GM23248 (cell line): Measurements from ENCODE around the gene ALDH8A1. TPM values are rescaled to one million over a fixed set of nuclear protein-coding genes. Genes with fewer than 3 reads are reported as not detected.
"Not testable (repeated sequence)": the region's sequence is repeated elsewhere in the genome, so short reads cannot be mapped to it uniquely, and the experiment has no call there.

Source experiments
- DNase-seq: peaks from one replicate; pipeline ENCODE4 v3.0.0-alpha.2; 2015
- H2AFZ ChIP-seq: fragments of 200-600 bp; sonication (generic); 2 replicates; pipeline ENCODE4 v1.6.1; 2016; ENCODE audit warnings: antibody characterized with exemption
- H3F3A ChIP-seq: fragments of 200-600 bp; sonication (generic); 2 replicates; pipeline ENCODE4 v1.6.1; 2016; ENCODE audit warnings: mild to moderate bottlenecking, antibody characterized with exemption, mixed run types; ENCODE audit not compliant: insufficient read depth
- H3K27ac ChIP-seq: fragments of 200-600 bp; sonication (generic); 2 replicates; pipeline ENCODE4 v1.5.1; 2016; ENCODE audit warnings: mild to moderate bottlenecking
- H3K27me3 ChIP-seq: fragments of 200-600 bp; sonication (generic); replicated peaks from 2 replicates; pipeline ENCODE4 v1.6.1; 2016; ENCODE audit warnings: mild to moderate bottlenecking; ENCODE audit not compliant: insufficient read depth
- H3K36me3 ChIP-seq: fragments of 200-600 bp; sonication (generic); 2 replicates; pipeline ENCODE4 v1.6.1; 2016; ENCODE audit warnings: low read depth, mild to moderate bottlenecking
- H3K4me1 ChIP-seq: fragments of 200-600 bp; sonication (generic); 2 replicates; pipeline ENCODE4 v1.6.1; 2016; ENCODE audit warnings: mild to moderate bottlenecking; ENCODE audit not compliant: insufficient read depth
- H3K4me2 ChIP-seq: fragments of 200-600 bp; sonication (generic); one replicate; pipeline ENCODE4 v1.6.1; 2016; ENCODE audit warnings: mild to moderate bottlenecking; ENCODE audit not compliant: unreplicated experiment
- H3K4me3 ChIP-seq: fragments of 200-600 bp; sonication (generic); 2 replicates; pipeline ENCODE4 v1.5.1; 2016; ENCODE audit warnings: mild to moderate bottlenecking
- H3K79me2 ChIP-seq: fragments of 200-600 bp; sonication (generic); 2 replicates; pipeline ENCODE4 v1.6.1; 2016; ENCODE audit warnings: mild to moderate bottlenecking; ENCODE audit not compliant: insufficient read depth
- H3K9ac ChIP-seq: fragments of 200-600 bp; sonication (generic); 2 replicates; pipeline ENCODE4 v1.6.1; 2016; ENCODE audit warnings: mild to moderate bottlenecking
- H3K9me2 ChIP-seq: fragments of 200-600 bp; sonication (generic); 2 replicates; pipeline ENCODE4 v1.6.1; 2016; ENCODE audit warnings: mixed run types, mild to moderate bottlenecking, moderate library complexity; ENCODE audit not compliant: insufficient read depth
- H3K9me3 ChIP-seq: fragments of 200-600 bp; sonication (generic); one replicate; pipeline ENCODE4 v1.6.1; 2017; ENCODE audit warnings: low read depth
- H4K20me1 ChIP-seq: fragments of 200-600 bp; sonication (generic); 2 replicates; pipeline ENCODE4 v1.6.0; 2016; ENCODE audit not compliant: insufficient read depth
- EZH2 ChIP-seq: fragments of 200-600 bp; sonication (generic); IDR thresholded peaks from 2 replicates; pipeline ENCODE4 v1.6.1; 2018; ENCODE audit warnings: antibody characterized with exemption, mild to moderate bottlenecking; ENCODE audit not compliant: insufficient read depth, poor library complexity, severe bottlenecking
- EZH2phosphoT487 ChIP-seq: fragments of 200-600 bp; sonication (generic); IDR thresholded peaks from 2 replicates; pipeline ENCODE4 v1.6.1; 2018; ENCODE audit warnings: antibody characterized with exemption, moderate library complexity, mild to moderate bottlenecking, low read depth; ENCODE audit not compliant: insufficient read depth
- WGBS, 2 experiments: methylation state at CpG; one replicate each; pipeline ENCODE4 v1.1.6; 2015 to 2017; ENCODE audit warnings: low lambda C conversion rate in 2 of 2, low coverage in 1 of 2; ENCODE audit errors: missing lambda C conversion rate in 2 of 2; 5-methylcytosine and 5-hydroxymethylcytosine counted together
- in situ Hi-C: fragments of 300-500 bp; cut with MboI; formaldehyde crosslinking; loops from 2 replicates; pipeline ENCODE4 v1.15.0; 2020
- polyA plus RNA-seq: library from polyadenylated mRNA; unstranded; fragments of >200 nt; fragmentation: Nextera tagmentation; extraction: Ambion mirVana; gene quantifications from 2 replicates; pipeline ENCODE4 v1.2.1, GENCODE V29; 2016
- total RNA-seq: library from RNA; depleted of rRNA; stranded (reverse); fragments of >200 nt; shearing (Covaris generic); gene quantifications from 2 replicates; pipeline ENCODE4 v1.2.3, GENCODE V29; 2014

Gene ALDH8A1
- total and polyA plus RNA-seq, 2 experiments from 2014 or later: not detected

DNA sequence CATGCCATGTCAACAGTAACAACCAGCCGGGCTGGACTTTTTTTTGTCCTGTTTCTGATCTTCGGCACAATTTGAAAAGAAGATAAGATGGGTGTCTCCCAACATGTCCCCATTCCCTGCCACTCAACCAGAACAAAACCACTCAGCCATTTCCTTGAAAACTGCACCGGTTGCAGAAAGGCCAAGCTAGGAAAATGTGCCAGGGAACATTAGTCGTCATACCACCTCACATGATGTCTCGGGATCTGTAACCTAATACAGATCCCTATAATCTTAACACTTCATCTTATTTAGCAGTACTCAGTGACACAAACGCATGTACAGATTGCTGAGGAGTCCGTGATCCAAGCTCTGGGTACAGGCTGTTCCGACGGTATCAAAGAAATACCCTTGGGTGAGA, 46.5 kb downstream of the ALDH8A1 start:
- H3F3A ChIP-seq: peaks cover 3% of the 10 kb centered on the region
- no peaks in the 10 kb centered on the region for H3K9me2 ChIP-seq
- no peaks in the 10 kb centered on the region for H3K36me3 ChIP-seq
- H3K27me3 ChIP-seq: no peaks in the 10 kb centered on the region
- H3K79me2 ChIP-seq: no peaks in the 10 kb centered on the region
- H3K27ac ChIP-seq: no peak overlapping the region
- TF ChIP-seq EZH2phosphoT487 (no peak), EZH2 (no peak)
- H3K9ac ChIP-seq: no peak overlapping the region
- H3K4me2 ChIP-seq: no peak overlapping the region
- H3K4me1 ChIP-seq: peaks cover 4% of the 10 kb centered on the region
- H2AFZ ChIP-seq: no peak overlapping the region
- no peaks in the 10 kb centered on the region for H4K20me1 ChIP-seq
- peak; percentile 9 for DNase-seq
- WGBS, 2 experiments: 60 to 61% methylated on average over 9 of the region's 9 CpGs
- no peaks in the 10 kb centered on the region for H3K9me3 ChIP-seq
- in situ Hi-C loops: no loop called here
- H3K4me3 ChIP-seq: no peak overlapping the region

GRCh38 chr6:134902936-134903335, 47.0 kb downstream of the ALDH8A1 start:
- Histone ChIP-seq H4K20me1 (no peaks in the 10 kb centered on the region), H3K4me3 (no peak overlapping the region), H3K4me2 (no peak overlapping the region), H3K4me1 (no peaks in the 10 kb centered on the region), H2AFZ (no peak overlapping the region), H3K9me2 (no peaks in the 10 kb centered on the region), H3K9me3 (no peaks in the 10 kb centered on the region), H3K27me3 (no peaks in the 10 kb centered on the region), H3K27ac (no peak overlapping the region), H3K9ac (no peak overlapping the region), H3F3A (no peaks in the 10 kb centered on the region), H3K79me2 (no peaks in the 10 kb centered on the region), H3K36me3 (no peaks in the 10 kb centered on the region)
- no peak for DNase-seq
- in situ Hi-C loops: no loop called here
- WGBS, 2 experiments: 51 to 60% methylated on average over 3 of the region's 3 CpGs
- TF ChIP-seq EZH2 (no peak), EZH2phosphoT487 (no peak)

GRCh38 chr6:134902074-134902861, 47.6 kb downstream of the ALDH8A1 start:
- H3K9ac ChIP-seq: no peak overlapping the region
- 65 to 67% methylated on average over 9 of the region's 9 CpGs for WGBS, 2 experiments
- H3K4me3 ChIP-seq: no peak overlapping the region
- no peaks in the 10 kb centered on the region for H4K20me1 ChIP-seq
- H3K36me3 ChIP-seq: no peaks in the 10 kb centered on the region
- H3K27me3 ChIP-seq: no peaks in the 10 kb centered on the region
- H3K9me2 ChIP-seq: no peaks in the 10 kb centered on the region
- no peak overlapping the region for H3K27ac ChIP-seq
- TF ChIP-seq EZH2phosphoT487: no peak
- TF ChIP-seq EZH2: no peak
- H3K4me2 ChIP-seq: no peak overlapping the region
- H3K79me2 ChIP-seq: no peaks in the 10 kb centered on the region
- H3K4me1 ChIP-seq: no peaks in the 10 kb centered on the region
- peak; percentile 18 for DNase-seq
- in situ Hi-C loops: no loop called here
- H3K9me3 ChIP-seq: no peaks in the 10 kb centered on the region
- H3F3A ChIP-seq: no peaks in the 10 kb centered on the region
- H2AFZ ChIP-seq: no peak overlapping the region

DNA sequence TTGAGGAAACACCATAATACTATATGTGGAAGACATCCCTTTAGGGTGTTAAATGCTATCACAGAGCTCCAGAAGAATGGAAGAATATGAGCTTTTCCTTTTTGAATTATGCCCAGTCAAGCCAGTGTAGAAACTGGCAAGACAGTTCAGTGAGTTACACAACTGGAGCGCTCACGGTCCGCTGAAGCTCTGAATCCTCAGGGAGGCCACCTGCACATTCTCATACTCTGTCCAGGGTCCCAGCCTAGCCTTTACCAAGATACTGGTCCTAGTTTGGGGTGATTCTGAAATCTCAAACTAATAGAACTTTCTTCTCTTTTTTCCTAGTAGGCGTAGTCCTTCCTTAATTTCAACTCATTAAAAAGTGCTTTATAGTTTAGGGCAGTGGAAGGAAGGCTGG, 51.3 kb downstream of the ALDH8A1 start:
- Histone ChIP-seq H3K36me3 (no peaks in the 10 kb centered on the region), H2AFZ (no peak overlapping the region), H3K27ac (no peak overlapping the region), H3F3A (no peaks in the 10 kb centered on the region), H3K27me3 (no peaks in the 10 kb centered on the region), H3K4me2 (no peak overlapping the region), H3K4me3 (no peak overlapping the region), H3K9me2 (no peaks in the 10 kb centered on the region), H4K20me1 (no peaks in the 10 kb centered on the region), H3K79me2 (no peaks in the 10 kb centered on the region), H3K9me3 (no peaks in the 10 kb centered on the region), H3K9ac (no peak overlapping the region), H3K4me1 (no peaks in the 10 kb centered on the region)
- in situ Hi-C loops: no loop called here
- TF ChIP-seq EZH2 (no peak), EZH2phosphoT487 (no peak)
- DNase-seq: no peak
- WGBS, 2 experiments: 90 to 94% methylated on average over 4 of the region's 4 CpGs

- H3K4me3 ChIP-seq, DNase-seq, H3K4me2 ChIP-seq, H3K27me3 ChIP-seq, H3K9me3 ChIP-seq, H3K36me3 ChIP-seq, H3K9ac ChIP-seq, H3K9me2 ChIP-seq, H3K4me1 ChIP-seq, in situ Hi-C loops, H3F3A ChIP-seq, H3K27ac ChIP-seq, H2AFZ ChIP-seq, H3K79me2 ChIP-seq, H4K20me1 ChIP-seq: not testable (repeated sequence)
- WGBS, 2 experiments: 87 to 92% methylated on average over 5 of the region's 5 CpGs
These were observed 51.7 kb downstream of the ALDH8A1 start for GRCh38 chr6:134898166-134898565.
